ENCODE results near the gene SDR9C7.

GRCh38 chr12:56894698-56895368, 39.4 kb downstream of the SDR9C7 start:
- TF ChIP-seq EZH2 (IDR thresholded peaks at IDR 0.05; ENCODE audit: insufficient read depth, low read length): no peak
- TF ChIP-seq CTCF (IDR thresholded peaks at IDR 0.05; ENCODE audit: insufficient read depth, low read depth, low read length): no peak

Data from astrocyte (in vitro differentiated cells and primary cell).